Pancreas (tissue), 10 donors: ENCODE data around the gene NOVA1. TPM values are rescaled to one million over a fixed set of nuclear protein-coding genes. Genes with fewer than 3 reads are reported as not detected.

Source experiments
- ATAC-seq, 4 donors: fragments of 200-7000 bp; cut with Tn5 transposase; one replicate each; pipeline versions ENCODE4 v1.8.0 to v1.9.1; 2020; ENCODE audit warnings: mild to moderate bottlenecking in 4 of 4, moderate library complexity in 4 of 4
- DNase-seq, 6 donors: peaks; one replicate each; pipeline ENCODE4 v3.0.0-alpha.2; 2020
- FAIRE-seq: peaks from 2 replicates; lab custom pipeline; 2012; peaks lifted over from hg19 to GRCh38; lab: Jason Lieb, UNC
- H3K27ac ChIP-seq, 4 donors: fragments of 200-600 bp; sonication (generic); 1 replicate in 3 of 4; 2 replicates in 1 of 4; pipeline versions ENCODE4 v1.5.0 to v1.8.0; 2020
- H3K27me3 ChIP-seq, 4 donors: fragments of 200-600 bp; one replicate each; pipeline ENCODE4 v1.8.0; 2021
- H3K36me3 ChIP-seq, 3 donors: fragments of 200-600 bp; sonication (generic) in 1 of 3; one replicate each; pipeline versions ENCODE4 v1.5.0 to v1.8.0; 2020 to 2021
- H3K4me1 ChIP-seq, 3 donors: fragments of 200-600 bp; one replicate each; pipeline ENCODE4 v1.8.0; 2021
- H3K4me3 ChIP-seq, 4 donors: fragments of 200-600 bp; sonication (generic) in 2 of 4; one replicate each; pipeline versions ENCODE4 v1.5.0 to v1.8.0; 2020 to 2021
- H3K9me3 ChIP-seq, 4 donors: fragments of 200-600 bp; one replicate each; pipeline ENCODE4 v1.8.0; 2021
- CTCF ChIP-seq, 4 donors: fragments of 200-600 bp; sonication (generic) in 3 of 4; IDR thresholded peaks; one replicate each; pipeline versions ENCODE4 v1.5.0 to v1.8.0; 2021; ENCODE audit warnings: antibody characterized with exemption in 4 of 4
- WGBS, 2 donors: extraction: QIAGEN DNeasy Blood & Tissue Kit; methylation state at CpG; one replicate each; pipeline ENCODE4 v1.1.7; 2013; 5-methylcytosine and 5-hydroxymethylcytosine counted together
- intact Hi-C, 3 donors: fragments of 100-400 bp; cut with DNase I; formaldehyde crosslinking; loops; one replicate each; pipeline versions ENCODE4 v1.11.1 to v1.14.2; 2022
- polyA plus RNA-seq, 2 donors: library from polyadenylated mRNA; stranded (reverse); fragments of 200-250 nt; gene quantifications; one replicate each; pipeline ENCODE4 v1.2.3, GENCODE V29; 2013
- total RNA-seq, 6 donors: library from RNA; stranded (reverse); fragmentation: NEBNext Ultra II Directional in 4 of 6; extraction: Animal tissue kit (Norgen Biotek cat#: 25700) in 4 of 6; gene quantifications; one replicate each; pipeline versions ENCODE4 v1.2.1 to v1.2.4, GENCODE V29; 2021 to 2023
- donor health status: healthy with polysubstance abuse.
- donor health status: DM: no; HTN: no; CAD: no; lungs with moderate emphysema.
- donor health status: DM: no; HTN: no; CAD: no.
- donor health status: control.
- donor health status: control.
- donor health status: Bipolar disorder and iron deficiency.
- donor health status: DM: yes; HTN: yes; CAD: no.
- donor health status: DM: no; HTN: no; CAD: no.
- donor health status: DM: no; HTN: no; CAD: no.
- donor health status: DM: yes; HTN: yes; CAD: no.

Gene NOVA1
- total and polyA plus RNA-seq, 8 donors = 0.59 to 6.0 (median 2.3) TPM

- WGBS, 2 donors = 64 to 73% methylated on average over 2 of the region's 2 CpGs
- H3K4me1 ChIP-seq = no peaks in the 10 kb centered on the region
- FAIRE-seq (no peak), ATAC-seq (no peak), DNase-seq (no peak)
- no peaks in the 10 kb centered on the region for H3K9me3 ChIP-seq
- H3K4me3 ChIP-seq = no peak overlapping the region
- H3K27me3 ChIP-seq = no peaks in the 10 kb centered on the region
- no peak for TF ChIP-seq CTCF (IDR thresholded peaks at IDR 0.05)
- intact Hi-C loops = no loop called here
- no peaks in the 10 kb centered on the region for H3K36me3 ChIP-seq
- no peak overlapping the region for H3K27ac ChIP-seq
Observed at GRCh38 chr14:26621807-26622560, 24.2 kb upstream of the NOVA1 start.

GRCh38 chr14:26621364-26621763, 23.5 kb upstream of the NOVA1 start:
- TF ChIP-seq CTCF (IDR thresholded peaks at IDR 0.05) = no peak

DNA sequence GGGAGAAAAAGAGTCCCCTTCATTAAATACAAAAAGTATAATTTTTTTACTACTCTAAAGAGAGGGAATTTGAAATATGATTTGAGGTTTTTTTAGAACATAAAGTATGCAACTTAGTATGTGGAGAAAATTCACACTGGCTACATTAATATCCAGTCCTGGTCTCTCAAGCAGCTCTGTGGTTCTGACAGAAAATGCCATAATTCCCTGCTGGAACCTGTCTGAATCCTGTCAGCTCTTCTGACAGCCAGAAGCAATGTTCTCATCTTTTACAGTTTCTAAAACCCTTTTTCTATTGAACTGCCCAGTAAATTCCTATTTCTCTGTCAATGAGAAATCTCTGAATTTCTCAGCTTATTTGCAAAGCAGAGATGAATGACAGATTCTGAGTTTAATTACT, 13.4 kb upstream of the NOVA1 start:
- no peaks in the 10 kb centered on the region for H3K36me3 ChIP-seq
- no peak for TF ChIP-seq CTCF (IDR thresholded peaks at IDR 0.05)
- ATAC-seq (no peak), FAIRE-seq (no peak), DNase-seq (no peak)
- H3K27ac ChIP-seq = no peak overlapping the region
- H3K9me3 ChIP-seq = no peaks in the 10 kb centered on the region
- intact Hi-C loops = no loop called here
- H3K4me1 ChIP-seq = no peaks in the 10 kb centered on the region
- peaks cover 0 to 4% (median 0%) of the 10 kb centered on the region in 4 donors for H3K27me3 ChIP-seq
- no peak overlapping the region for H3K4me3 ChIP-seq

More at GRCh38 chr14:26621364-26621763, 23.5 kb upstream of the NOVA1 start:
- Histone ChIP-seq H3K4me1 (no peaks in the 10 kb centered on the region), H3K9me3 (no peaks in the 10 kb centered on the region), H3K4me3 (no peak overlapping the region), H3K27ac (no peak overlapping the region), H3K27me3 (no peaks in the 10 kb centered on the region), H3K36me3 (no peaks in the 10 kb centered on the region)
- intact Hi-C loops = no loop called here
- DNase-seq (no peak), FAIRE-seq (no peak), ATAC-seq (no peak)
- 84 to 91% methylated on average over 1 of the region's 1 CpG for WGBS, 2 donors

DNA sequence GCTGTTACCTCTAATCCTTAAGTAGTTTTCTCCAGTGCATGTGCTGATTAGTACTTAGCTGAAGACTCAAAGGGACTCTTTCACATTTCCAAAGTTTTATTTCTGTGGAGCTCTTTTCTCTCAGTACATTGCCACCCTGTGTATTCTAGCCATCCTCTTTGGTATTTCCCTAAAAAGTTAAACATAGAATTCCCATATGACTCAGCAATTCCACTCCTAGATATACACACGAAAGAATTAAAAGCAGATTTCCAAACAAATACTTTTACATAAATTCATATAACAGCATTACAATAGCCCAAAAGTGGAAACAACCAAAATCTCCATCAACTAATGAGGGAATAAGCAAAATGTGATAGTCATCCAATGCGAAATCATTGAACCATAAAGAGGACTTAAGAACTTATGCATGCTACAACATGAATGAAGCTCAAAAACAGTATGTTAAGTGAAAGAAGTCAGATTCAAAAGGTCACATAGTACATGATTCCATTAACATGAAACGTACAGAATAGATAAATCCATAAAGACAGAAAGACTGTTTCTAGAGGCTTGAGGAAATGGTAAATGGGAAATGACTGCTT, 9.0 kb upstream of the NOVA1 start:
- WGBS, 2 donors = 54 to 58% methylated on average over 3 of the region's 3 CpGs
- no peak overlapping the region for H3K4me3 ChIP-seq
- no peak for ATAC-seq
- TF ChIP-seq CTCF (IDR thresholded peaks at IDR 0.05) = no peak
- H3K4me1 ChIP-seq = no peaks in the 10 kb centered on the region
- H3K27me3 ChIP-seq = no peaks in the 10 kb centered on the region
- no peaks in the 10 kb centered on the region for H3K36me3 ChIP-seq
- no peaks in the 10 kb centered on the region for H3K9me3 ChIP-seq
- intact Hi-C loops = no loop called here
- no peak for FAIRE-seq
- DNase-seq = no peak
- H3K27ac ChIP-seq = no peak overlapping the region

- DNase-seq (no peak), ATAC-seq (no peak), FAIRE-seq (no peak)
- peaks cover 0 to 4% (median 0%) of the 10 kb centered on the region in 4 donors for H3K27me3 ChIP-seq
- H3K9me3 ChIP-seq = no peaks in the 10 kb centered on the region
- WGBS, 2 donors = 54 to 63% methylated on average over 2 of the region's 2 CpGs
- H3K4me3 ChIP-seq = no peak overlapping the region
- no peak for TF ChIP-seq CTCF (IDR thresholded peaks at IDR 0.05)
- intact Hi-C loops = no loop called here
- H3K27ac ChIP-seq = no peak overlapping the region
- H3K4me1 ChIP-seq = no peaks in the 10 kb centered on the region
- H3K36me3 ChIP-seq = no peaks in the 10 kb centered on the region
Observed at GRCh38 chr14:26605602-26606001, 7.8 kb upstream of the NOVA1 start.
